Measurements from ENCODE around the gene PLXNC1.
A peak's percentile ranks its signal among the peaks of the same experiment; 100 is the strongest.

Gene PLXNC1

GRCh38 chr12:94192506-94192905 is 44.1 kb downstream of the PLXNC1 start:
- H3K4me3 ChIP-seq (ENCODE audit: low read length, poor library complexity, severe bottlenecking) = no peak overlapping the region
- no peaks in the 10 kb centered on the region for H3K9me3 ChIP-seq (ENCODE audit: insufficient read depth, low read depth, low read length)
- H3K27me3 ChIP-seq (ENCODE audit: insufficient read depth, low read length, poor library complexity, severe bottlenecking) = no peaks in the 10 kb centered on the region
- no peak overlapping the region for H2AFZ ChIP-seq (ENCODE audit: low read length)
- H3K4me2 ChIP-seq (ENCODE audit: low read depth, low read length, poor library complexity, severe bottlenecking) = peak overlapping the region; percentile 42
- TF ChIP-seq EZH2phosphoT487 (IDR thresholded peaks at IDR 0.05; ENCODE audit: borderline replicate concordance) = no peak
- no peaks in the 10 kb centered on the region for H3K79me2 ChIP-seq (ENCODE audit: insufficient read depth, low read length)
- no peaks in the 10 kb centered on the region for H3F3A ChIP-seq (ENCODE audit: low read depth)
- peaks cover 10% of the 10 kb centered on the region; the same call in 1 of the 2 replicates for H3K36me3 ChIP-seq (ENCODE audit: insufficient read depth, low read length)
- H3K9ac ChIP-seq (ENCODE audit: low read depth, low read length, poor library complexity, severe bottlenecking) = no peak overlapping the region
- peaks cover 27% of the 10 kb centered on the region for H3K4me1 ChIP-seq (ENCODE audit: insufficient read depth, low read length, poor library complexity, severe bottlenecking)
- no peaks in the 10 kb centered on the region for H4K20me1 ChIP-seq (ENCODE audit: insufficient read depth, low read length, poor library complexity, severe bottlenecking)
- H3K9me2 ChIP-seq (replicated peaks; ENCODE audit: low read depth, low read length) = no peaks in the 10 kb centered on the region

DNA sequence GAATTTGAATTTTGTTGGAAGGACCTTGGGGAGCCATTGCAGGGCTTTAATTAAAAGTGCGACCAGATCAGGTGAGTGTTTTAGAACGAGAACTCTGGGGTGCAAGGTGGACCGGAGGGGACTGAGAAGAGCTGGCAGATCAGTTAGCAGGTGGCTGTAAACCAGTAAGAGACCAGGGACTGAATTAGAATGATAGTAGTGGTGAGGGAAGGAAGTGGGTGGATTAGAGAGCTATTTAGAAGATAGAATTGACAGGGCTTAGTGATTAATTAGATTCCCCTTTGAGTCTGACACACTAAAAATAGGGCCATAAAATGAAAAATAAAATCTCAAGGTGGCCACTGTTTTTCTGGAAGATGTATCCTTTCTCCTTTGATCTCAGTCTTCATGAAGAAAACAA is 44.8 kb downstream of the PLXNC1 start:
- peak overlapping the region; percentile 42 for H3K4me2 ChIP-seq (ENCODE audit: low read depth, low read length, poor library complexity, severe bottlenecking)
- H3K4me3 ChIP-seq (ENCODE audit: low read length, poor library complexity, severe bottlenecking) = peak overlapping the region; percentile 19
- H3F3A ChIP-seq (ENCODE audit: low read depth) = no peaks in the 10 kb centered on the region
- TF ChIP-seq, protein P1, sequence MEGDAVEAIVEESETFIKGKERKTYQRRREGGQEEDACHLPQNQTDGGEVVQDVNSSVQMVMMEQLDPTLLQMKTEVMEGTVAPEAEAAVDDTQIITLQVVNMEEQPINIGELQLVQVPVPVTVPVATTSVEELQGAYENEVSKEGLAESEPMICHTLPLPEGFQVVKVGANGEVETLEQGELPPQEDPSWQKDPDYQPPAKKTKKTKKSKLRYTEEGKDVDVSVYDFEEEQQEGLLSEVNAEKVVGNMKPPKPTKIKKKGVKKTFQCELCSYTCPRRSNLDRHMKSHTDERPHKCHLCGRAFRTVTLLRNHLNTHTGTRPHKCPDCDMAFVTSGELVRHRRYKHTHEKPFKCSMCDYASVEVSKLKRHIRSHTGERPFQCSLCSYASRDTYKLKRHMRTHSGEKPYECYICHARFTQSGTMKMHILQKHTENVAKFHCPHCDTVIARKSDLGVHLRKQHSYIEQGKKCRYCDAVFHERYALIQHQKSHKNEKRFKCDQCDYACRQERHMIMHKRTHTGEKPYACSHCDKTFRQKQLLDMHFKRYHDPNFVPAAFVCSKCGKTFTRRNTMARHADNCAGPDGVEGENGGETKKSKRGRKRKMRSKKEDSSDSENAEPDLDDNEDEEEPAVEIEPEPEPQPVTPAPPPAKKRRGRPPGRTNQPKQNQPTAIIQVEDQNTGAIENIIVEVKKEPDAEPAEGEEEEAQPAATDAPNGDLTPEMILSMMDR (conservative IDR thresholded peaks at IDR 0.05; ENCODE audit: low read length) = no peak
- H3K9me2 ChIP-seq (replicated peaks; ENCODE audit: low read depth, low read length) = no peaks in the 10 kb centered on the region
- H3K9me3 ChIP-seq (ENCODE audit: insufficient read depth, low read depth, low read length) = no peaks in the 10 kb centered on the region
- H4K20me1 ChIP-seq (ENCODE audit: insufficient read depth, low read length, poor library complexity, severe bottlenecking) = no peaks in the 10 kb centered on the region
- H3K4me1 ChIP-seq (ENCODE audit: insufficient read depth, low read length, poor library complexity, severe bottlenecking) = peaks cover 27% of the 10 kb centered on the region
- H3K27me3 ChIP-seq (ENCODE audit: insufficient read depth, low read length, poor library complexity, severe bottlenecking) = no peaks in the 10 kb centered on the region
- no peaks in the 10 kb centered on the region for H3K79me2 ChIP-seq (ENCODE audit: insufficient read depth, low read length)
- no peak overlapping the region for H2AFZ ChIP-seq (ENCODE audit: low read length)
- H3K9ac ChIP-seq (ENCODE audit: low read depth, low read length, poor library complexity, severe bottlenecking) = no peak overlapping the region
- H3K36me3 ChIP-seq (ENCODE audit: insufficient read depth, low read length) = peaks cover 10% of the 10 kb centered on the region; the same call in 1 of the 2 replicates

DNA sequence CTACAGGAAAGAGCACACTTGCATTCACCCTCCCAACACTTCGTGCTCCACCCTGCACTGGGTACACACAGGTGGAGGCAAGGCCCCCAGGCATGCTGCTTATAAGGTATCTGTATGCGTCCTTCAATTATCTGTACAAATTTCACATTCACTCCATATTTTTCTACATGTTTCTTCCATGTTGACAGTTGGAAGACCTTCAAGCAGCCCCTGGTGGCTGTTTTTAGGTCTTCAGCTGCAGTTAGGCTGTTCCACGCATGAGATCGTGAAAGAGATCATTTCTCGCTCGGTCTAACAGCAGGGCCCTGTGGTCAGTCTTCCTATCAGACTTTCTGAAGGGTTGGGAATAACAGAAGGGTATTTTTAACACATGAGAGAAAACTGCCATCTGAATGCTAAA is 47.1 kb downstream of the PLXNC1 start:
- Histone ChIP-seq H3K9me3 (ENCODE audit: insufficient read depth, low read depth, low read length) (no peaks in the 10 kb centered on the region), H2AFZ (ENCODE audit: low read length) (no peak overlapping the region), H3K4me2 (ENCODE audit: low read depth, low read length, poor library complexity, severe bottlenecking) (no peak overlapping the region), H3K79me2 (ENCODE audit: insufficient read depth, low read length) (no peaks in the 10 kb centered on the region), H3K4me3 (ENCODE audit: low read length, poor library complexity, severe bottlenecking) (no peak overlapping the region), H3F3A (ENCODE audit: low read depth) (no peaks in the 10 kb centered on the region), H4K20me1 (ENCODE audit: insufficient read depth, low read length, poor library complexity, severe bottlenecking) (no peaks in the 10 kb centered on the region), H3K9me2 (replicated peaks; ENCODE audit: low read depth, low read length) (no peaks in the 10 kb centered on the region), H3K27me3 (ENCODE audit: insufficient read depth, low read length, poor library complexity, severe bottlenecking) (no peaks in the 10 kb centered on the region), H3K9ac (ENCODE audit: low read depth, low read length, poor library complexity, severe bottlenecking) (no peak overlapping the region), H3K4me1 (ENCODE audit: insufficient read depth, low read length, poor library complexity, severe bottlenecking) (peaks cover 27% of the 10 kb centered on the region), H3K36me3 (ENCODE audit: insufficient read depth, low read length) (peaks cover 10% of the 10 kb centered on the region; the same call in 1 of the 2 replicates)
- TF ChIP-seq, protein P1 (conservative IDR thresholded peaks at IDR 0.05; ENCODE audit: low read length) = peak; percentile 45
- TF ChIP-seq EZH2phosphoT487 (IDR thresholded peaks at IDR 0.05; ENCODE audit: borderline replicate concordance) = no peak

- peaks cover 28% of the 10 kb centered on the region for H3K4me1 ChIP-seq (ENCODE audit: insufficient read depth, low read length, poor library complexity, severe bottlenecking)
- peaks cover 3% of the 10 kb centered on the region; the same call in 1 of the 2 replicates for H3K36me3 ChIP-seq (ENCODE audit: insufficient read depth, low read length)
- no peak overlapping the region for H3K4me3 ChIP-seq (ENCODE audit: low read length, poor library complexity, severe bottlenecking)
- H4K20me1 ChIP-seq (ENCODE audit: insufficient read depth, low read length, poor library complexity, severe bottlenecking) = no peaks in the 10 kb centered on the region
- TF ChIP-seq, protein P1 (conservative IDR thresholded peaks at IDR 0.05; ENCODE audit: low read length) = no peak
- TF ChIP-seq EZH2phosphoT487 (IDR thresholded peaks at IDR 0.05; ENCODE audit: borderline replicate concordance) = no peak
- H3K9me3 ChIP-seq (ENCODE audit: insufficient read depth, low read depth, low read length) = no peaks in the 10 kb centered on the region
- no peak overlapping the region for H3K9ac ChIP-seq (ENCODE audit: low read depth, low read length, poor library complexity, severe bottlenecking)
- H2AFZ ChIP-seq (ENCODE audit: low read length) = no peak overlapping the region
- no peaks in the 10 kb centered on the region for H3K27me3 ChIP-seq (ENCODE audit: insufficient read depth, low read length, poor library complexity, severe bottlenecking)
- no peak overlapping the region for H3K4me2 ChIP-seq (ENCODE audit: low read depth, low read length, poor library complexity, severe bottlenecking)
- H3K79me2 ChIP-seq (ENCODE audit: insufficient read depth, low read length) = no peaks in the 10 kb centered on the region
- H3F3A ChIP-seq (ENCODE audit: low read depth) = no peaks in the 10 kb centered on the region
- H3K9me2 ChIP-seq (replicated peaks; ENCODE audit: low read depth, low read length) = no peaks in the 10 kb centered on the region
Observed at GRCh38 chr12:94198469-94198868, 50.1 kb downstream of the PLXNC1 start.

Data from Loucy (cell line).